IMR-90 (cell line): ENCODE measurements around the gene MAJIN. TPM values are rescaled to one million over a fixed set of nuclear protein-coding genes. Genes with fewer than 3 reads are reported as not detected.

ENCODE experiments used
- ATAC-seq: fragments of 200-7000 bp; cut with Tn5 transposase; 2 replicates; pipeline ENCODE4 v1.9.1; 2020; ENCODE audit warnings: low read depth, mild to moderate bottlenecking, moderate library complexity
- BruUV-seq: library from RNA; stranded (reverse); fragments of 400-500 nt; replicated peaks from 2 replicates; lab custom pipeline; 2021; lab: Mats Ljungman, UMichigan
- CTCF ChIA-PET: fragments of 300-600 bp; formaldehyde crosslinking; extraction: SDS; loops from one replicate; lab custom pipeline; 2021; ENCODE audit warnings: antibody characterized with exemption; lab: Yijun Ruan, JAX
- POLR2A ChIA-PET: fragments of 300-600 bp; sonication (Branson Sonifier 250); formaldehyde crosslinking; loops from one replicate; lab custom pipeline; 2022; ENCODE audit warnings: antibody characterized with exemption; ENCODE audit not compliant: unreplicated experiment; lab: Charles Lee
- DNase-seq: peaks from one replicate; pipeline ENCODE4 v3.0.0; 2013
- H2AFZ ChIP-seq: replicated peaks from 2 replicates; pipeline ENCODE3; 2013; ENCODE audit warnings: low read length, mild to moderate bottlenecking; ENCODE audit not compliant: poor library complexity
- H2AK5ac ChIP-seq: 2 replicates; pipeline ENCODE4 v1.6.1; 2013; ENCODE audit warnings: low read depth, low read length, inconsistent platforms
- H2AK9ac ChIP-seq: replicated peaks from 2 replicates; pipeline ENCODE3; 2013; ENCODE audit warnings: mild to moderate bottlenecking, low read depth, low read length, moderate library complexity; ENCODE audit not compliant: poor library complexity
- H2BK120ac ChIP-seq: 2 replicates; pipeline ENCODE4 v1.6.1; 2013; ENCODE audit warnings: low read depth, low read length, inconsistent platforms
- H2BK15ac ChIP-seq: 3 replicates; pipeline ENCODE4 v1.6.1; 2013; ENCODE audit warnings: low read depth, low read length, inconsistent platforms
- H2BK20ac ChIP-seq: 2 replicates; pipeline ENCODE4 v1.6.1; 2013; ENCODE audit warnings: low read depth, mild to moderate bottlenecking, inconsistent platforms, low read length, moderate library complexity
- H2BK5ac ChIP-seq: 2 replicates; pipeline ENCODE4 v1.6.1; 2013; ENCODE audit warnings: mild to moderate bottlenecking, low read depth, low read length, inconsistent platforms; ENCODE audit not compliant: poor library complexity, severe bottlenecking
- H3K14ac ChIP-seq: replicated peaks from 2 replicates; pipeline ENCODE4 v1.6.1; 2013; ENCODE audit warnings: low read depth, low read length, inconsistent platforms
- H3K18ac ChIP-seq: 2 replicates; pipeline ENCODE4 v1.6.1; 2013; ENCODE audit warnings: low read depth, low read length, control low read depth
- H3K23ac ChIP-seq: 2 replicates; pipeline ENCODE4 v1.6.1; 2013; ENCODE audit warnings: low read depth, low read length, inconsistent platforms
- H3K27ac ChIP-seq: 2 replicates; pipeline ENCODE4 v1.5.1; 2013; ENCODE audit warnings: mild to moderate bottlenecking, control low read depth, low read length; ENCODE audit not compliant: insufficient read depth
- H3K27me3 ChIP-seq: 2 replicates; pipeline ENCODE4 v1.6.1; 2013; ENCODE audit warnings: low read length; ENCODE audit not compliant: control insufficient read depth, insufficient read depth
- H3K36me3 ChIP-seq: 2 replicates; pipeline ENCODE4 v1.6.1; 2013; ENCODE audit warnings: low read length, mixed read lengths; ENCODE audit not compliant: control insufficient read depth, insufficient read depth
- H3K4ac ChIP-seq: 2 replicates; pipeline ENCODE4 v1.6.1; 2013; ENCODE audit warnings: low read depth, low read length, inconsistent platforms
- H3K4me1 ChIP-seq: 2 replicates; pipeline ENCODE4 v1.6.1; 2013; ENCODE audit warnings: low read length, mixed read lengths; ENCODE audit not compliant: control insufficient read depth, insufficient read depth
- H3K4me2 ChIP-seq: 2 replicates; pipeline ENCODE4 v1.6.1; 2013; ENCODE audit warnings: low read depth, mild to moderate bottlenecking, control low read depth, low read length, moderate library complexity
- H3K4me3 ChIP-seq: 2 replicates; pipeline ENCODE4 v1.5.1; 2013; ENCODE audit warnings: low read depth, mild to moderate bottlenecking, control low read depth, low read length, moderate library complexity; ENCODE audit not compliant: insufficient read depth
- H3K56ac ChIP-seq: 2 replicates; pipeline ENCODE4 v1.6.1; 2013; ENCODE audit warnings: low read length, inconsistent platforms; ENCODE audit not compliant: insufficient read depth; ENCODE audit errors: extremely low read depth
- H3K79me1 ChIP-seq, 2 experiments: 2 replicates each; pipeline ENCODE4 v1.6.1; 2013; ENCODE audit warnings: low read length in 2 of 2, inconsistent platforms in 1 of 2, low read depth in 1 of 2
- H3K9ac ChIP-seq: 2 replicates; pipeline ENCODE4 v1.6.1; 2013; ENCODE audit warnings: low read depth, low read length, control low read depth
- H3K9me1 ChIP-seq: 2 replicates; pipeline ENCODE4 v1.6.1; 2013; ENCODE audit warnings: low read length, inconsistent platforms; ENCODE audit not compliant: insufficient read depth
- H3K9me3 ChIP-seq: 2 replicates; pipeline ENCODE4 v1.6.1; 2013; ENCODE audit warnings: low read length; ENCODE audit not compliant: control insufficient read depth, insufficient read depth
- H4K20me1 ChIP-seq: 2 replicates; pipeline ENCODE4 v1.6.1; 2013; ENCODE audit warnings: low read length, inconsistent platforms; ENCODE audit not compliant: insufficient read depth
- H4K5ac ChIP-seq: 2 replicates; pipeline ENCODE4 v1.6.1; 2013; ENCODE audit warnings: mild to moderate bottlenecking, low read depth, low read length, control low read depth
- H4K8ac ChIP-seq, 2 experiments: 2 replicates each; pipeline ENCODE4 v1.6.1; 2013; ENCODE audit warnings: low read depth in 2 of 2, low read length in 2 of 2, control low read depth in 1 of 2, inconsistent platforms in 1 of 2
- H4K91ac ChIP-seq: 2 replicates; pipeline ENCODE4 v1.6.1; 2013; ENCODE audit warnings: low read depth, low read length, inconsistent platforms; ENCODE audit not compliant: insufficient read depth
- BHLHE40 ChIP-seq: fragments of 150-350 bp; IDR thresholded peaks from 2 replicates; pipeline ENCODE4 v1.6.1; 2016; ENCODE audit warnings: mild to moderate bottlenecking, low read depth, low read length
- CEBPB ChIP-seq: IDR thresholded peaks from 2 replicates; pipeline ENCODE4 v1.6.1; 2012; ENCODE audit warnings: low read depth, low read length, improper control_type of control experiment
- CHD1 ChIP-seq: IDR thresholded peaks from 2 replicates; pipeline ENCODE4 v1.6.1; 2012; ENCODE audit warnings: low read depth, low read length, improper control_type of control experiment
- FOS ChIP-seq: fragments of 150-350 bp; IDR thresholded peaks from 2 replicates; pipeline ENCODE4 v1.6.1; 2016; ENCODE audit warnings: low read depth, low read length
- MAFK ChIP-seq: IDR thresholded peaks from 2 replicates; pipeline ENCODE4 v1.6.1; 2012; ENCODE audit warnings: low read depth, low read length, improper control_type of control experiment
- MAZ ChIP-seq: IDR thresholded peaks from 2 replicates; pipeline ENCODE4 v1.6.1; 2012; ENCODE audit warnings: low read depth, mild to moderate bottlenecking, low read length, improper control_type of control experiment, moderate library complexity, borderline replicate concordance
- MXI1 ChIP-seq: IDR thresholded peaks from 2 replicates; pipeline ENCODE4 v1.6.1; 2012; ENCODE audit warnings: low read depth, mild to moderate bottlenecking, low read length, moderate library complexity, borderline replicate concordance
- NFE2L2 ChIP-seq: fragments of 150-350 bp; IDR thresholded peaks from 2 replicates; pipeline ENCODE4 v1.6.1; 2016; ENCODE audit warnings: low read depth, mild to moderate bottlenecking, low read length
- POLR2A ChIP-seq: IDR thresholded peaks from 2 replicates; pipeline ENCODE4 v1.6.1; 2012; ENCODE audit warnings: mild to moderate bottlenecking, low read depth, low read length
- RAD21 ChIP-seq: IDR thresholded peaks from 2 replicates; pipeline ENCODE4 v1.6.1; 2012; ENCODE audit warnings: low read length, improper control_type of control experiment
- RCOR1 ChIP-seq: IDR thresholded peaks from 2 replicates; pipeline ENCODE4 v1.6.1; 2012; ENCODE audit warnings: mild to moderate bottlenecking, low read length, improper control_type of control experiment; ENCODE audit not compliant: insufficient replicate concordance
- RFX5 ChIP-seq: IDR thresholded peaks from 2 replicates; pipeline ENCODE4 v1.8.0; 2012; ENCODE audit warnings: low read depth, mild to moderate bottlenecking, low read length, moderate library complexity
- SMC3 ChIP-seq: fragments of 150-350 bp; IDR thresholded peaks from 2 replicates; pipeline ENCODE4 v1.6.1; 2016; ENCODE audit warnings: low read depth, mild to moderate bottlenecking, antibody characterized with exemption, low read length, moderate library complexity
- WGBS, 2 experiments: methylation state at CpG; one replicate each; pipeline versions ENCODE4 v1.1.5 to v1.1.7; 2013; ENCODE audit warnings: missing lambda C conversion rate in 2 of 2; ENCODE audit not compliant: insufficient read length in 1 of 2; ENCODE audit errors: extremely low coverage in 2 of 2; 5-methylcytosine and 5-hydroxymethylcytosine counted together
- dilution Hi-C: fragments of 300-500 bp; cut with HindIII; formaldehyde crosslinking; loops from one replicate; pipeline ENCODE4 v1.14.3; 2018; ENCODE audit warnings: low sequenced_read_pairs; ENCODE audit not compliant: unreplicated experiment
- in situ Hi-C: fragments of 300-500 bp; cut with MboI; formaldehyde crosslinking; loops from 3 replicates; pipeline ENCODE4 v1.14.3; 2019; ENCODE audit warnings: low sequenced_read_pairs, inconsistent platforms, mixed read lengths
- intact Hi-C: fragments of 100-400 bp; cut with micrococcal nuclease; formaldehyde crosslinking; loops from 2 replicates; pipeline ENCODE4 v1.10.0; 2022
- polyA plus RNA-seq, 3 experiments: library from polyadenylated mRNA; depleted of rRNA; stranded (reverse); fragments of >200 nt; gene quantifications; 2 replicates each; pipeline ENCODE4 v1.2.3, GENCODE V29; 2012; ENCODE audit warnings: low replicate concordance in 1 of 3
- total RNA-seq: library from RNA; depleted of rRNA; stranded (reverse); fragments of >200 nt; gene quantifications from 2 replicates; pipeline ENCODE4 v1.2.3, GENCODE V29; 2012
- TF ChIP-seq, protein P1 (sequence below): fragments of 150-350 bp; IDR thresholded peaks from 2 replicates; pipeline ENCODE4 v1.6.1; 2017; ENCODE audit warnings: mild to moderate bottlenecking, antibody characterized with exemption, low read length, low read depth
- TF ChIP-seq, protein P2 (sequence below): conservative IDR thresholded peaks from 2 replicates; pipeline ENCODE4 v1.5.1; 2012; ENCODE audit warnings: mild to moderate bottlenecking, low read depth, low read length, improper control_type of control experiment
- TF ChIP-seq, protein P3 (sequence below): fragments of 150-350 bp; IDR thresholded peaks from 2 replicates; pipeline ENCODE4 v1.6.1; 2016; ENCODE audit warnings: low read depth, mild to moderate bottlenecking, low read length, moderate library complexity, borderline replicate concordance

Gene MAJIN
- total and polyA plus RNA-seq, 2 of the 4 experiments (the other 2 are of a cell fraction) = not detected

DNA sequence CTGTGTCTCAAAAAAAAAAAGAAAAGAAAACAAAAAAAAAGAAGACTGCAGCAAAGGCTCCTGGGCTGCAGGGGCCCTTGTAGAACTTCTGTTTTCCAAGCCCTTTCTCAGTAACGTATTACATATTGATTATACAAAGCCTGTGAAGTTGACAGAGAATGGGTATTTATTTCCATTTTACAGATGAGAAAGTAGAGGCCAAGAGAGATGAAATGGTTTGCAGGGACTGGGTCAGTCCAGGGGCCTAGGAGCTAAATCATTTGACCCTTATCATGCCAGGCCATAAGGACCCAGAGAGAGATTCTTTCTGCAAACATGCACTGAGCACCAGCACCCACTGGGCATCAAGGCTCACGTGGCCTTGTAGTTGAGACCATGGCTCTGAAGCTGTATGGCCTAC, 43.0 kb downstream of the MAJIN start:
- Histone ChIP-seq H2BK20ac (no peak overlapping the region), H3K9me3 (no peaks in the 10 kb centered on the region), H2AFZ (no peak overlapping the region), H2AK9ac (no peak overlapping the region), H3K18ac (no peak overlapping the region), H2BK120ac (no peak overlapping the region), H2BK5ac (no peak overlapping the region), H3K36me3 (peaks cover 56% of the 10 kb centered on the region), H3K23ac (no peak overlapping the region), H4K8ac (no peak overlapping the region), H3K4me2 (no peak overlapping the region), H3K14ac (no peak overlapping the region), H3K56ac (no peak overlapping the region), H2BK15ac (no peak overlapping the region), H4K91ac (no peak overlapping the region), H3K4me1 (peaks cover 4% of the 10 kb centered on the region; the same call in 1 of the 2 replicates), H2AK5ac (no peak overlapping the region), H4K5ac (no peak overlapping the region), H3K9me1 (no peaks in the 10 kb centered on the region), H3K27me3 (no peaks in the 10 kb centered on the region), H3K27ac (no peak overlapping the region), H3K9ac (no peak overlapping the region), H3K4me3 (no peak overlapping the region), H3K79me1 (peaks cover 5 to 29% of the 10 kb centered on the region in 2 experiments; a peak in 3 of 4 replicates), H3K4ac (no peak overlapping the region), H4K20me1 (peaks cover 2% of the 10 kb centered on the region)
- dilution Hi-C loops (no loop called here), in situ Hi-C loops (no loop called here), intact Hi-C loops (no loop called here)
- TF ChIP-seq MAFK (no peak), FOS (no peak), POLR2A (no peak), BHLHE40 (no peak), RAD21 (no peak), MAZ (no peak), RCOR1 (no peak), SMC3 (no peak), CHD1 (no peak), CEBPB (no peak), NFE2L2 (no peak), MXI1 (no peak), RFX5 (no peak)
- TF ChIP-seq, protein P1, sequence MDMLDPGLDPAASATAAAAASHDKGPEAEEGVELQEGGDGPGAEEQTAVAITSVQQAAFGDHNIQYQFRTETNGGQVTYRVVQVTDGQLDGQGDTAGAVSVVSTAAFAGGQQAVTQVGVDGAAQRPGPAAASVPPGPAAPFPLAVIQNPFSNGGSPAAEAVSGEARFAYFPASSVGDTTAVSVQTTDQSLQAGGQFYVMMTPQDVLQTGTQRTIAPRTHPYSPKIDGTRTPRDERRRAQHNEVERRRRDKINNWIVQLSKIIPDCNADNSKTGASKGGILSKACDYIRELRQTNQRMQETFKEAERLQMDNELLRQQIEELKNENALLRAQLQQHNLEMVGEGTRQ = no peak
- TF ChIP-seq, protein P2, sequence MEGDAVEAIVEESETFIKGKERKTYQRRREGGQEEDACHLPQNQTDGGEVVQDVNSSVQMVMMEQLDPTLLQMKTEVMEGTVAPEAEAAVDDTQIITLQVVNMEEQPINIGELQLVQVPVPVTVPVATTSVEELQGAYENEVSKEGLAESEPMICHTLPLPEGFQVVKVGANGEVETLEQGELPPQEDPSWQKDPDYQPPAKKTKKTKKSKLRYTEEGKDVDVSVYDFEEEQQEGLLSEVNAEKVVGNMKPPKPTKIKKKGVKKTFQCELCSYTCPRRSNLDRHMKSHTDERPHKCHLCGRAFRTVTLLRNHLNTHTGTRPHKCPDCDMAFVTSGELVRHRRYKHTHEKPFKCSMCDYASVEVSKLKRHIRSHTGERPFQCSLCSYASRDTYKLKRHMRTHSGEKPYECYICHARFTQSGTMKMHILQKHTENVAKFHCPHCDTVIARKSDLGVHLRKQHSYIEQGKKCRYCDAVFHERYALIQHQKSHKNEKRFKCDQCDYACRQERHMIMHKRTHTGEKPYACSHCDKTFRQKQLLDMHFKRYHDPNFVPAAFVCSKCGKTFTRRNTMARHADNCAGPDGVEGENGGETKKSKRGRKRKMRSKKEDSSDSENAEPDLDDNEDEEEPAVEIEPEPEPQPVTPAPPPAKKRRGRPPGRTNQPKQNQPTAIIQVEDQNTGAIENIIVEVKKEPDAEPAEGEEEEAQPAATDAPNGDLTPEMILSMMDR = no peak
- TF ChIP-seq, protein P3, sequence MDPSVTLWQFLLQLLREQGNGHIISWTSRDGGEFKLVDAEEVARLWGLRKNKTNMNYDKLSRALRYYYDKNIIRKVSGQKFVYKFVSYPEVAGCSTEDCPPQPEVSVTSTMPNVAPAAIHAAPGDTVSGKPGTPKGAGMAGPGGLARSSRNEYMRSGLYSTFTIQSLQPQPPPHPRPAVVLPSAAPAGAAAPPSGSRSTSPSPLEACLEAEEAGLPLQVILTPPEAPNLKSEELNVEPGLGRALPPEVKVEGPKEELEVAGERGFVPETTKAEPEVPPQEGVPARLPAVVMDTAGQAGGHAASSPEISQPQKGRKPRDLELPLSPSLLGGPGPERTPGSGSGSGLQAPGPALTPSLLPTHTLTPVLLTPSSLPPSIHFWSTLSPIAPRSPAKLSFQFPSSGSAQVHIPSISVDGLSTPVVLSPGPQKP = no peak
- no TSS peak for BruUV-seq
- WGBS, 2 experiments = no CpG with 5 or more reads among the region's 2 CpGs
- DNase-seq = no peak
- no peak for ATAC-seq
- POLR2A ChIA-PET = no interaction called here
- CTCF ChIA-PET = no interaction called here
